Endothelial cell of umbilical vein (primary cell): ENCODE data around the gene OXSR1.

Source experiments
- CTCF ChIP-seq, 2 donors: IDR thresholded peaks; 1 replicate in 1 of 2; 2 replicates in 1 of 2; pipeline ENCODE4 v1.5.1; 2011; ENCODE audit warnings: low read length in 2 of 2, mild to moderate bottlenecking in 2 of 2, moderate library complexity in 2 of 2, control low read depth in 1 of 2, inconsistent platforms in 1 of 2, low read depth in 1 of 2; ENCODE audit not compliant: insufficient read depth in 1 of 2; ENCODE audit errors: extremely low read depth in 1 of 2
- EZH2 ChIP-seq: IDR thresholded peaks from 2 replicates; pipeline ENCODE4 v1.6.1; 2012; ENCODE audit warnings: borderline replicate concordance, low read depth, mild to moderate bottlenecking, moderate library complexity, low read length, inconsistent platforms; ENCODE audit not compliant: severe bottlenecking
- FOS ChIP-seq: IDR thresholded peaks from 2 replicates; pipeline ENCODE4 v1.6.1; 2011; ENCODE audit warnings: mild to moderate bottlenecking, low read length, moderate library complexity, borderline replicate concordance; ENCODE audit not compliant: insufficient read depth
- JUN ChIP-seq: IDR thresholded peaks from 2 replicates; pipeline ENCODE4 v1.6.1; 2011; ENCODE audit warnings: borderline replicate concordance, low read depth; ENCODE audit not compliant: insufficient read length, insufficient read depth
- MAX ChIP-seq: IDR thresholded peaks from 2 replicates; pipeline ENCODE4 v1.6.1; 2011; ENCODE audit not compliant: insufficient read depth, insufficient read length
- MYC ChIP-seq: IDR thresholded peaks from one replicate; pipeline ENCODE4 v1.6.1; 2011; ENCODE audit warnings: mild to moderate bottlenecking, low read depth, low read length
- POLR2A ChIP-seq: IDR thresholded peaks from 2 replicates; pipeline ENCODE4 v1.6.1; 2012; ENCODE audit warnings: low read depth, mild to moderate bottlenecking, control low read depth, low read length
- POLR2AphosphoS5 ChIP-seq: IDR thresholded peaks from 2 replicates; pipeline ENCODE4 v1.6.1; 2012; ENCODE audit warnings: low read depth, mild to moderate bottlenecking, control low read depth, low read length, moderate library complexity; ENCODE audit not compliant: insufficient read depth

DNA sequence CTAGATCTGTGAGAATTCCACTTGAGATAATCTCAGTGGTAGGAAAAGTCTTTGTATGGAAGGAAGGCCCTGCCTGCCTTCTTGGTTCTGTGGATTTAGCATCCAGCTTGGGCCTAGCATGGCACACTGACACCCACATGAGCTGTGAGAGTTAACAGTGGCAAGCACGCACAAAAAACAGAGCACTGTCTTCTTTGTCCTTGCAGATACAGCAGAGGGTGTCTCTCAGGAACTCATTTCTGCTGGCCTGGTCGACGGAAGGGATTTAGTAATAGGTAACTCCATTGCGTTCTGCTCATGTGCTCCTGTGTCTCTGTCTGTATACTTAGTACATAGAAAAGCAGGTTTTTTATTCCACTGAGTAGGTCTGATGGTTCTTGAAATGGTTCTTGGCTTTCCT is 85.9 kb downstream of the OXSR1 start:
- TF ChIP-seq POLR2A (no peak), CTCF (IDR thresholded peaks at IDR 0.05; ENCODE audit: extremely low read depth in 1 of 2, insufficient read depth in 1 of 2, low read depth in 1 of 2, low read length in 2 of 2) (no peak), MAX (no peak), POLR2AphosphoS5 (no peak), EZH2 (no peak), FOS (no peak), MYC (no peak), JUN (no peak)
